Measurements from ENCODE around the gene LRCOL1. TPM values are rescaled to one million over a fixed set of nuclear protein-coding genes. Genes with fewer than 3 reads are reported as not detected.

LRCOL1 gene
- total and polyA plus RNA-seq, 2 of the 8 experiments (the other 6 are each of a cell fraction or from before 2014, with no cell fraction given), result not detected

- TF ChIP-seq SP1 (IDR thresholded peaks at IDR 0.05; ENCODE audit: low read depth, low read length) (no peak), POLR2A (IDR thresholded peaks at IDR 0.05; ENCODE audit: control extremely low read depth in 1 of 2, low read depth in 2 of 2, low read length in 2 of 2) (peak in 1 of 2 experiments; percentile 39; a peak in 1 of 3 replicates)
- Histone ChIP-seq H3K9ac (replicated peaks in 1 of 4; ENCODE audit: extremely low read depth in 1 of 4, low read depth in 3 of 4, low read length in 3 of 4) (no peak overlapping the region), H4K5ac (ENCODE audit: insufficient read length, low read depth, low read length) (no peak overlapping the region), H2BK5ac (ENCODE audit: low read depth, low read length) (no peak overlapping the region), H3K18ac (ENCODE audit: extremely low read depth, low read length) (no peak overlapping the region), H3K4me2 (ENCODE audit: insufficient read depth in 1 of 2, low read depth in 2 of 2, low read length in 2 of 2) (no peak overlapping the region), H3K36me3 (ENCODE audit: control insufficient read depth in 2 of 4, insufficient read depth in 4 of 4, low read length in 3 of 4) (peaks cover 2 to 18% (median 9%) of the 10 kb centered on the region in 4 experiments; a peak in 7 of 8 replicates), H3K23me2 (ENCODE audit: low read depth, low read length) (peaks cover 18% of the 10 kb centered on the region; the same call in 1 of the 2 replicates), H3K4me3 (ENCODE audit: extremely low read depth in 1 of 4, insufficient read depth in 2 of 4, low read depth in 3 of 4, low read length in 4 of 4) (no peak overlapping the region), H2AK5ac (ENCODE audit: low read depth, low read length) (0 out of 2 replicates have a peak overlapping the region, but pooled peaks have one; percentile 39), H3K9me3 (ENCODE audit: insufficient read depth in 2 of 2, low read depth in 1 of 2, low read length in 1 of 2) (no peaks in the 10 kb centered on the region), H3K27me3 (replicated peaks in 1 of 4; ENCODE audit: control insufficient read depth in 3 of 4, extremely low read depth in 1 of 4, insufficient read depth in 3 of 4, low read length in 3 of 4) (peaks cover 14 to 36% (median 28%) of the 10 kb centered on the region in 4 experiments), H3K27ac (ENCODE audit: low read depth, low read length) (no peak overlapping the region), H2BK12ac (ENCODE audit: low read depth, low read length) (no peak overlapping the region), H4K91ac (replicated peaks; ENCODE audit: insufficient read length, low read length) (no peak overlapping the region), H4K8ac (ENCODE audit: extremely low read depth, insufficient read depth, low read length) (no peak overlapping the region), H2BK15ac (ENCODE audit: low read length) (no peak overlapping the region), H2AFZ (ENCODE audit: low read length) (no peak overlapping the region), H3K14ac (ENCODE audit: insufficient read length) (no peak overlapping the region), H2BK20ac (ENCODE audit: low read length) (no peak overlapping the region), H3K4me1 (replicated peaks in 1 of 4; ENCODE audit: control insufficient read depth in 3 of 4, insufficient read depth in 4 of 4, low read length in 3 of 4) (peaks cover 0 to 6% (median 5%) of the 10 kb centered on the region in 4 experiments; a peak in 2 of 7 replicates), H4K20me1 (replicated peaks in 1 of 2; ENCODE audit: control insufficient read depth in 1 of 2, insufficient read depth in 2 of 2, low read length in 2 of 2) (peaks cover 15 to 22% of the 10 kb centered on the region in 2 experiments), H2BK120ac (replicated peaks; ENCODE audit: low read depth, low read length) (no peak overlapping the region), H3K56ac (replicated peaks; ENCODE audit: insufficient read length, low read depth, low read length) (no peak overlapping the region), H3K79me2 (ENCODE audit: control insufficient read depth in 1 of 2, insufficient read depth in 2 of 2, low read length in 2 of 2) (no peaks in the 10 kb centered on the region), H3K4ac (replicated peaks; ENCODE audit: insufficient read length, low read depth, low read length) (no peak overlapping the region), H3K23ac (ENCODE audit: insufficient read length) (no peak overlapping the region), H3K79me1 (ENCODE audit: low read depth, low read length) (peaks cover 2% of the 10 kb centered on the region; the same call in 1 of the 2 replicates)
- DNase-seq (ENCODE audit: low read depth in 1 of 2, low spot score in 2 of 2) (no peak), FAIRE-seq (no peak)
- ChIA-PET POLR2A (ENCODE audit: partially characterized antibody) (interaction anchor here (0.8 to 6.6 kb wide), 9 partner anchors 13 to 121 kb away, joined by 3 to 60 read pairs (median 11); partner anchors contain the start of genes LRCOL1 and P2RX2), CTCF (ENCODE audit: partially characterized antibody) (interaction anchor here (0.8 to 2.2 kb wide), 9 partner anchors 11 to 166 kb away, joined by 3 to 11 read pairs (median 3); no protein-coding TSS in a partner anchor)
- WGBS, 2 experiments (ENCODE audit: extremely low coverage in 1 of 2, insufficient coverage in 1 of 2, insufficient read length in 1 of 2, insufficient replicate concordance in 2 of 2, low coverage in 1 of 2, low lambda C conversion rate in 2 of 2, missing lambda C conversion rate in 1 of 2), result 95% methylated on average over 10 of the region's 12 CpGs; no CpG with 5 or more reads in 1 of the 2 experiments
Measured at GRCh38 chr12:132580701-132581292, 29.6 kb downstream of the LRCOL1 start.

All from H1 (cell line).